Caki2 (cell line): ENCODE measurements around the gene CBLB. TPM values are rescaled to one million over a fixed set of nuclear protein-coding genes. Genes with fewer than 3 reads are reported as not detected.

Experiments used
- DNase-seq: peaks from one replicate; pipeline ENCODE4 v3.0.0-alpha.2; 2015; ENCODE audit warnings: low read depth
- in situ Hi-C: cut with HindIII; loops from 2 replicates; pipeline ENCODE4 v1.10.0; 2016; ENCODE audit warnings: low sequenced_read_pairs, low pct_unique_long_range_greater_than_20kb, mixed read lengths
- total RNA-seq: library from RNA; depleted of rRNA; stranded (reverse); fragments of >200 nt; shearing (Covaris generic); gene quantifications from 2 replicates; pipeline ENCODE4 v1.2.3, GENCODE V29; 2014; ENCODE audit warnings: low replicate concordance; rRNA removed

The CBLB gene
- 0.96 and 3.7 TPM in 2 replicates for total RNA-seq

DNA sequence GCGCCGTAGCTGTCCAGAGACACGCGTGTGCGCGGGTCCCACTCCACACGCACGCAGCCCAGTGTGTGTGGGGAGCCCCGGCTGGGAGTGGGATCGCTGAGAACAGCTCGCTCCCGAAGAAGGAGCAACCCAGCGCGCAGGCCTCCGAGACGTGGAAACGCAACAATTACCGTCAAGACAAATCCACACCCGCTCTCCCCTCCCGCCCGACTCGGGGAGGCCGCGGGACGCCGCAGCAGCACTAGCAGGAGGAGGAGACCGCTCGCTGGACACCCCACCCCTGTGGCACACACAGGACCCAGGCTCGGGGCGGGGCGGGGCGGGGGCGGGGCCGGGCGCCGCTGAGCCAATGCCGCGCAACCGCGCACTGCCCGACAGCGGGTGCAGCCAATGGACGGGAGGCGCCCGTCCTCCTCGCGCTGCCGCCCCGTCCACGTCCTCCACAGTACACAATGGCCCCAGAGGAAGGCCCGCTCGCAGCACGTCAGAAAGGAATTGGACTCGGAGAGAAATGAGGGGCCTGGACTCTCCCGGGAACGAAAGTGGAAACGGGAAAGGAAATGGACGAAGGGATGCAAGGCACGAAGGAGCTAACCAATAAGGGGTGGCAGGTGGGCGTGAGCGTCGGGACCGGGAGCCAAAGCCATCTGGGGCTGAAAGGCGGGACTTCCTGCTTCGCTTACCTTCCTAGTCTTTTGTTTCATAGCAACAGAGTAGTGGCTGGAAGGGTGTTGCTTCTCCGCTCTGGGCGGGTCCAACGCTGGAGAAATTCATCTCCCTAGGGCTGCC lies at the start of gene CBLB:
Gene CBLB (minus strand): TSS at position 271 of the 789 bp plus-strand sequence. CDS start 1,435 bp downstream, outside the sequence.
- in situ Hi-C loops, result no loop called here

DNA sequence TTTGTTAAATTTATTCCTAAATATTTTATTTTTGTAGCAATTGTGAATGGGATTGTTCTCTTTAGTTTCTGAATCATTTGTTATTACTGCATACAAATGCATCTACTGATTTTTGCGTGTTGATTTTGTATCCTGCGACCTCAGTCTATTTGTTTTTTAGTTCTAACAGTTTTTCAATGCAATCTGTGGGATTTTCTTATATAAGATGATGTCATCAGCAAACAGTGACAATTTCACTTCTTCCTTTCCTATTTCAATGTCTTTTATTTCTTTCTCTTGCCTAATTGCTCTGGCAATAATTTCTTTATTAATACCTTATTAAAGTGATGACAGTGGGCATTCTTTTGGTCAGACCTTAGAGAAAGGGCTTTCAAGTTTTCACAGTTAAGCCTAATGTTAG lies 48.0 kb upstream of the CBLB start:
- in situ Hi-C loops, result no loop called here

More for the DNA sequence above, at the start of gene CBLB:
- peak; percentile 94 for DNase-seq

DNA sequence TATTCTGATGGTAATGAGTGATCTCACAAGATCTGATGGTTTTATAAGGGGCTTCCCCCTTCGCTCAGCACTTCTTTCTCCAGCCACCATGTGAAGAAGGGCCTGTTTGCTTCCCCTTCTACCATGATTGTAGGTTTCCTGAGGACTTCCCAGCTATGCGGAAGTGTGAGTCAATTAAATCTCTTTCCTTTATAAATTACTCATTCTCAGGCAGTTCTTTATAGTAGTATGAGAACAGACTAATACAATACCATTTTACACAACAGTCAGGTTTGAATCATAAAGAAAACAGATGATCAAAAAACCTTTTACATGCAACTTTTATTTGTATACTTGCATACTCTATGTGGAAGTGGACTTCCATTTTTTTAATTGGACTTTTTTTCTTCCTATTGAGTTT lies 46.7 kb upstream of the CBLB start:
- no peak for DNase-seq
- in situ Hi-C loops, result no loop called here

More for the DNA sequence above, 48.0 kb upstream of the CBLB start:
- no peak for DNase-seq

DNA sequence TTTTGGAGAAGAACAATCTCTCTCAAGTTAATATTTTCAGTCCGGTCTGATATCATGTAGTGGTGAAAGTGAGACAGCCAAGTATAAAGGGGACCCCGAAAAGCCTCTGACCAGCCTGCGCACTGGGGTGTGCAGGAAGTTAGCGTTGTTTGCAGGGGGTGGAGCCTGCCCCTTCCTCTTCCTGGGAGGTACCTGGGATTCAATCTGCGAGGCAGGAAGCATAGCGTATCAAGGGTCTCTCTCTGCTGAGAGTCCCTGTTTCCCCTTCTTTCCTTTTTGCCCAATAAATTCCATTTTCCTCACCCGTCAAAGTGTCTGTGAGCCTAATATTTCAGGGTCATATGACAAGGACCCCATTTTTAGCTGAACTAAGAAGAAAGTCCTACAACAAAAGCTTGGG lies 44.8 kb upstream of the CBLB start:
- in situ Hi-C loops, result no loop called here
- DNase-seq, result no peak

DNA sequence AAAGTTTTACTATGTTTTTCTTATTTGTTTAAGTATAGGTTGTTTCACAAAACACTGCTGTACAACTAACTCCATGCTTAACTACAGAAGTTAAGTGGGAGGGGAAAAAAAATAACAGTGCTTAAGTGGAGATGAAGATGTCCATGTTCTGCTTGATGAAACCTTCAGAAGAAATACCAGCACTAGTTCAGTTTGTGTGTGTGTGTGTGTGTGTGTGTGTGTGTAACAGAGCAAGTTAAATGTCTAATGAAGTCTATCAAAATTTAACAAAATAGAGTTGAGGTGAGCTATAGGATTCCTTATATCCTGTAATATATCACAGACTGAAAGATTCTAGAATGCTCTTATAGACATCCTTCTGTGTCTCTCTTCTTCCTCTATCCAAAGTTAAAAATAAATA lies 44.1 kb upstream of the CBLB start:
- in situ Hi-C loops, result no loop called here

DNA sequence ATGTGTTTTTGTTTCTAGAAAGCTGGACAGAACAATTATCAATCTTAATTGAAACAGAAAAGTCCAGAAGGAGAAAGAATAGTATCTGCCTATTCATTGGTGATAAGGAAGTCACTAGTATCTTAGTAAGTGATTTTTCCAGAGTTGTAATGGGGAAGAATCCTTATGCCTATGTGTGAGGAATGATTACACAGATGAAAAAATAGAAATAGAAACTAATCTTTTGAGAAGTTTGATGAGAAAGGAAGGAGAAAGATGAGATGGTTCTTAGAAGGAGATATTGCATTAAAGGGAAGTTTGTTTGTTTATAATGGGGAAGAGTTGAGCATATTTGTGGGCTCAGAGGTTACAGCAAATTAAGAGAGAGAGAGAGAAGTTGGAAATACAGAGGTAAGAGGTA lies 42.7 kb upstream of the CBLB start:
- in situ Hi-C loops, result no loop called here
- DNase-seq, result no peak

More for the DNA sequence above, 44.1 kb upstream of the CBLB start:
- DNase-seq, result no peak

DNA sequence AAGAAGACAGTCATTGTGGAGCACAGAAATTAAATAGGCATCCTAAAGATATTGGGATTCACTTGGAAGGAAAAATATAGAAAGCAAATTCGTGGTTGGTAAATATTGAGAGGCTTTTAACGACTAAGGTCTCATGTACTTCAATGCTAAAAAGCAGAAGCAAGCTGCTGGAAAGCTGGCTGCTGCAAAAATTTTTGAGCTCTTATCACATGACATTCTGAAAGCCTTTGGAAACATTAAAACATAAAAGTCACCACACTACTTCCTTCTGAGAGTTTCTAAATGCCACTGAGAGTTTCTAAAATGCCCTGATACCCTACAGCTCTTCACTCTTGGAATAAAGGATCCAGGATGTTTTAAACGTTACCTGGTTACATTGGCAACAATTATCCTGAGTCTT lies 39.0 kb upstream of the CBLB start:
- DNase-seq, result no peak
- in situ Hi-C loops, result no loop called here

DNA sequence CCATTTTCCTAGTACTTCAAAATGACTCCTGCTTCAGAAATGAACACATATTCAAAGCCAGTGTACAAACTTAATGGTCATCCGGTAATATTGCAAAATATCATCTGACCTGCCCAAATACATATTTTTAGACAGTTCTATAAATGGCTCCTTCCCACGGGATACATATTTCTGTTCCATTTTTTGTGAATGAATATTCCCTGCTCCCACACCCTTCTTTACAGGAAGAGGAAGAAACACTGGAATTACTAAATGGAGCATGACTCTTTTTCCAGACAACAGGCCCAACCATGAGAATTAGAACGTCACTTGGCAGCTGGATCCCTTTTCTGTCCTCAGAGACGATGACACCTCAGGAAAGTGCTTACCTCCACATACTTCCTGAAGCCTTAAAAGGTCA lies 38.0 kb upstream of the CBLB start:
- no peak for DNase-seq
- in situ Hi-C loops, result no loop called here

DNA sequence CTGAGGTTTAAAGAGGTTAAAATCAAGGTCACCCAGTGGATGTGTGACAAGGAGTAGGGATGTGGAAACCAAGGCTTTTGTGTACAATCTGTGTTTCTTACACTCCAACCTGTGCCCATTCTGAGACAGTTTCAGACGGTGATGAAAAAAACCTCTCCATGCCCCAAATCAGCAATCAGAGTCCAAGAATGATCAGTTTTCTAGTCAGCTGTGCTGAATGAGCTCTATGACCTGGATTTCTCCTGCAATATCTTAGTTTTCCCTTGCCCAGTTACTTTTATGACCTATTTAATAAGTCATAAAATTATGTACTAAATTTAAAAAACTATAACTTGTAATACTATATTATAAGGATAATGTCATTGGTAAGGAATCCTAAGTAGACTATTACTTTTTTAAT lies 37.5 kb upstream of the CBLB start:
- in situ Hi-C loops, result no loop called here
- no peak for DNase-seq

DNA sequence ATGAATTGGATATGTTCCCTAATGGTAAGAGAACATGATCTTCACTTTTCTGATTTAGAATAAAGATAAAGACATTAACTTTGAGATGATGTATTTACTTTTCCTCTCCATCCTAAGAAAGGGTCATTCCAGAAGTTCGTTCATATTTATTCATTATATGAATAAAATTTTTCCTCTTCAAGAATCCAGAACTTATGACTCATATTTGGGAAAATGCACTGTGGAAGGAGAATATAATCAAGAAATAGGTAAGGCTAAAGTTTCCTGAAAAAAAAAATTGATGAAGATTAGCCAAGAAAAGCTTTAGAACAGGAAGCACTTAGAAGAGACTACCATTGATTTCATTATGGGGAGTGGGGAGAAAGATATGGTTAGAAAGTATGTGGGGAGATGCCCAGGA lies 36.5 kb upstream of the CBLB start:
- in situ Hi-C loops, result no loop called here
- DNase-seq, result no peak

DNA sequence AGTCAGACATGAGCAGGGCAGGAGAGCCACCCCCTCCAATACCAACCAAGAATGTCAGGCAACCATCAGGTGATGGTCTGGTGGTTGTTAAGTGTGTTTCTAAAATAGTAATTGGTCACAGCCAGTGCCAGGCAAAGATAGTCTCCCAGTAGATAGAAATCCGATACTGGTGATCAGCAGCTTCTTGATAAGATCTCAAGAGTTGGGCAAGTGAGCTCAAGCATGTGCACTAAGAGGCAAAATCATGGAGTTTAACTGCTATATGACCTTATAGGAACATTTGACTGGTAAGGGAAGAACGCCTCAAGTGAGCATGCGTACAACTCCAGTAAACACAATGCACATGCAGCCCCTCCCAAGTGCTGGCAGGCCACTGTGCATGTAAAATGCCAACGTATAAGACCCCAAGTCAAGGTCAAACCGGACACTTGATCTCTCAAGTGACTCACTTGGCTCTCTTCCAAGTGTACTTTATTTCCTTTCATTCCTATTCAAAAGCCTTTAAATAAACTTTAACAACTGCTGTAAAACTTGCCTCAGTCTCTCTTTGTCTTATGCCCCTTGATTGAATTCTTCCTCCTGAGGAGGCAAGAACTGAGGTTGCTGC lies 36.0 kb upstream of the CBLB start:
- in situ Hi-C loops, result no loop called here
- DNase-seq, result peak; percentile 14

DNA sequence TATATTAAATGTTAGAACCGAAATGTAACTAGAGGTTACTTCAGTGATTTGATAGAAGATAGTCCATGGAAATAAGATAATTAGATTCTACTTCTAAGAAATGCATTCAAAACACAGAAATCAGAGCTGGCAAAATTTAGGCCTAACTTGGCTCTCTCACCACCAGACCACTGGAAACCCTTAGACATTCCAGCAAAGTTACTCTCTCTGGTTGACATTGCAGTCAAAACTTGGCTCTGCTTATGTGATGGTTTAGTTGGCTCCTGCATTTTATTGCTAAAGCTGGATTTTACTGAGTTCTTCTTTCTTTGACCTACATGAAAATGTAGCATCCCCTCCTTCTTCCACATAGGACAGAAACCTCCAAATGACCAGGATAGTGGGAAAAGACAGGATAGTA lies 35.4 kb upstream of the CBLB start:
- DNase-seq, result no peak
- in situ Hi-C loops, result no loop called here

DNA sequence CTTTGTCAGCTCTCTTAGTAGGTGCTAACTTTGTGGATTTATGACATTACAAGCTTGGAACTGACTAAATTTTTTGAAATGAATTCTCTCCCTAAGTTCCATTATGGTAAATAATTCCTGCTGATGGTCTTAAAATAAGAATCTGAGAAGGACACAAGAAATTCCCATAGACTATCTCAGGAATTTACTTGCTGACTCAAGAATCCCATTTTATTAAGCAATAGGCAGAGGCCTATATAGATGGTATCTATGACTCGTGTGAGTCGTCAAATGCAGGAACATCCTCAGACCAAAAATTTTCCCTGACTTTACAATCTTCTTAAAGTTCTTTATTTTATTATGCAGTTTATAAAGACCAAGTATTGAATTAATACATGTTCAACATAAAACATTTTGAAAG lies 30.7 kb upstream of the CBLB start:
- no peak for DNase-seq

DNA sequence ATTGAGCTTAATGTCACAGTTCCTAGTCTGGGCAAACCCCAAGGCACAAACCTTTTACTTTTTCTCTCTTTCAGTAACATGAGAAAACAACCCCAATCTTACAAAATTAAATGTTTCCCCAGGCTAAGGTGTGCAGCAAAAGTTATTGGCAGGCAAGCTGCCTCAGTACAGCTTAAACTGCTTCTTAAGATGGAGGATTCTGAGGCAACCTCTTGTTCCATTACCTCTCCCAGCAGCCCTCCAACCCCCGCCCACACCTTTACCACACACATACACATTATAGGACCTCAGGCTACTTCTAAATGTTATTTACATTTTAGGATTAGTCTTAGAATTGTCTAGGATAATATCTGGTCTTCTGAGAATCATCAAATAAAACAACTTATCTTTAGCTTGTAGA lies 22.3 kb upstream of the CBLB start:
- DNase-seq, result no peak
- in situ Hi-C loops, result no loop called here

More for the DNA sequence above, 30.7 kb upstream of the CBLB start:
- in situ Hi-C loops, result no loop called here

DNA sequence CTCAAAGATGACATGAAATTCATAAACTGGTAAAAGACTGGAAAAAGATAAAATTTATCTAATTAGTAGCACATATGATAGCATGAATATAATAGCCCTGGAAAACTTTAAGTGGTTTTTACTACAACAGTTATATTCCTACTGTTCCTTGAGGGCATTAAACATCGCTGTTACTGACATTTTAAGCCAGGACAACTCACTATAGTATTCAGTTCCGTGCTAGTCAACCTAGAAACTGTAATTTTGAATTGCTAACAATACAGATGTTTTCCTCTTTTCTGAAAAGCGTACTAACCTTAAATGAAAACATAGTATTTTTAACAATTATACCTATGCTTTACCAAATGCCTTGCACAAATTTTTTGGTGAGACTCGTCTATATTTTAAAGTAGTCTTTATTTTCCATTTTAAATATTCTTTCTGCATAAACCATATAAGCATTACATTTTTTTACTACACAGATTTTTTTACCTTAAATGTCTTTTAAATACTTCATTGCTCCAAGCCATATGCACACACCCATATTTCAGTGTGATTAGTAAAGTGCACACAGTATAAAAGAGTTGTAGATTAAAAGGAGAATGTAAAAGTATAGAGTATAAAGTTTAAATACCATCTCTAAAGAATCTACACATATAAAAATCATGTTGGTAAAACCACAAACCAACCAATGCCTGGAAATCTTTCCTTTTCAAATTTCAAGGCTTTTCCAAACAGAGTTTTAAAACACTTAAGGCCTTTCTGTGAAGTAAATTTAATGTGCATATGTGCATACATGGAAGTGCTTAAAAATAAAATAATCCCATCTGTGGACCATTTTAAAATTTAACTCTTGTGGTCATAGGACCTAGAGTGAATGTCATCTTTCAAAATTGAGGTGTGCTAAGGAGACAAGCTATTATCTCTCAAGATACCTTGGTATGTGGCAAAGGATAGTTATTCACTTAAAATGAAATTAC lies 20.1 kb upstream of the CBLB start:
- in situ Hi-C loops, result no loop called here
- DNase-seq, result no peak

DNA sequence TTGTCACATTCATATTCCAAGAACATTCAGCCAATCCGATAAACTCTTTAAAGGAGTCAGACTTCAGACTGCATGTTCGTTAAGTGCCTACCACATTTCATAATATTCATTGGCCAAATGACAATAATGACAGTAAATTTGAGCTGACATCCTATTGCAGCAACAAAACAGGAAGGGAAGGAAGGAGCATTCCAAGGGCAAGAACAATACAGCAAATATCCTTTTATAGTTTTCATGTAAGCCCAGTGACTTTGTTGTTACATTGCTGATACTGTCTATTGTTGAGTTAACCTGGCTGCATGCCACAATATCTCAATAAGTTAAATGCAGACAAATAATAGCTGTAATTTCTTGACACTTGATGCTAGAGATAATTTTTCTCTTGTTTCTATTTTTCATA lies 16.4 kb upstream of the CBLB start:
- in situ Hi-C loops, result no loop called here
- no peak for DNase-seq

DNA sequence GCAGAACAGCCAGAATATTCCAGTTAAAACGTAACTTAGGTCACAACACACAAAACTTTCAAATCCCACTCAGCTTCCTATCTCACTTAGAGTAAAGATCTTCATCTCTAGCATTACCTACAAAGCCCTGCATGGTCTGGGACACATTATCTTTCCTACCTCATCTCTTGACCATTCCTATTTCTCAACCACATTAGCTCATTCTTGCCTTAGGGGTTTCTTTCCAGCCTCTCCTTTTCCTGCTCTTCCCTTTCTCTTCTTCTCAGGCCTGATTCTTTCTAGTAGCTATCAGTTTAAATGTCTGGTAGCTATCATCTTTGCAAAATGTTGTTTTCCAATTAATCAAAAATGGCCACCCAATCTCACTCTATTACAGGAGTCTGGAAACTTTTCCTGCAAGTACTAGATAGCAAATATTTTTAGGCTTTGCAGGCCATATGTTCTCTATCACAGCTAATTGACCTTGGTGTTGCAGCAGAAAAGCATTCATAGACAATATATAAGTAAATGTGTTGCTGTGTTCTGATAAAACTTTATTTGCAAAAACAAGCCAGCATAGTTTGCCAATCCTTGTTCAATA lies 15.1 kb upstream of the CBLB start:
- no peak for DNase-seq
- in situ Hi-C loops, result no loop called here

DNA sequence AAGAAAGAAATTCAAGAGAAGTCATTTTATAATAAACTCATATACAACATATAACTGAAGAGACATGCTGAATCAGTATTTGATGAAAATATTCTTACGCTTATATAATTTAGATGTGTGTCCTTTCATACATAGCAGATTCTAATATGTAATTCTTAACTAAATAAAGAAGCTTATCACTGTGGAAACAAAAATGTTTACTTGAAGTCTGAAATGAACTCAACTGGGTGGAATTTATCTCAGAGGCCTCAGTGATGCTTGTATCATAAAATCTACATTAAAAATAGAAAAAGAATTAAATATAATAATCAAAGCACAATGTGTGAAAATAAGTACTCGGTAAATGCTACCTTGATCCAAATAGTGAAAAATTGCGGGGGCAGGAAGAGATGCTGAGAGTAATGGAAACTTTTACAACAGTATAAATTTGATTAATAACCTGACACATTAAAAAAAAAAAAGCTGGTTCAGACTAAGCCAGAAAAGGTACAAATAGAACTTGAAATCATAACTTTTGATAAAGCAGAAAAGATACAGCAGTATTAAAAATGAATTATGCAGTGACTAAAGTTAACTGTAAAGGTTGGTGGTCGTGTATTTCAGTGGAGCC lies 12.0 kb upstream of the CBLB start:
- no peak for DNase-seq
- in situ Hi-C loops, result no loop called here
